ENCODE measurements around the gene VSTM5. TPM values are rescaled to one million over a fixed set of nuclear protein-coding genes. Genes with fewer than 3 reads are reported as not detected.

VSTM5 gene
- total RNA-seq, 3 donors from 2014 or later (not counting 1 experiment from before 2014, with no cell fraction given) = not detected

GRCh38 chr11:93845181-93846092 lies 5.0 kb downstream of the VSTM5 start:
- no peak overlapping the region for H3K4me3 Mint-ChIP-seq
- Histone ChIP-seq H3K9me3 (ENCODE audit: control insufficient read depth, insufficient read depth, low read length) (no peaks in the 10 kb centered on the region), H3K4me3 (ENCODE audit: low read length) (no peak overlapping the region), H3K27ac (ENCODE audit: low read length) (no peak overlapping the region), H3K27me3 (ENCODE audit: control insufficient read depth, insufficient read depth, low read length) (peaks cover 5% of the 10 kb centered on the region), H3K4me1 (ENCODE audit: control insufficient read depth, insufficient read depth, low read length) (no peaks in the 10 kb centered on the region), H3K36me3 (ENCODE audit: control insufficient read depth, insufficient read depth, low read length) (no peaks in the 10 kb centered on the region)
- DNase-seq = no peak
- H3K27ac Mint-ChIP-seq = no peak overlapping the region
- peaks cover 0 to 8% of the 10 kb centered on the region in 2 donors for H3K27me3 Mint-ChIP-seq (ENCODE audit: low read depth in 2 of 2)
- intact Hi-C loops (cut with micrococcal nuclease) = no loop called here
- 70% methylated on average over 8 of the region's 8 CpGs for WGBS (ENCODE audit: insufficient coverage)
- no peak for TF ChIP-seq CTCF (IDR thresholded peaks at IDR 0.05)
- H3K36me3 Mint-ChIP-seq = no peaks in the 10 kb centered on the region
- no peak for ATAC-seq
- H3K4me1 Mint-ChIP-seq = no peaks in the 10 kb centered on the region
- H3K9me3 Mint-ChIP-seq = no peaks in the 10 kb centered on the region

GRCh38 chr11:93844568-93844967 lies 5.8 kb downstream of the VSTM5 start:
- DNase-seq = no peak
- Mint-ChIP-seq H3K4me3 (no peak overlapping the region), H3K36me3 (no peaks in the 10 kb centered on the region), H3K4me1 (no peaks in the 10 kb centered on the region), H3K27ac (no peak overlapping the region), H3K27me3 (ENCODE audit: low read depth in 2 of 2) (peaks cover 0 to 8% of the 10 kb centered on the region in 2 donors), H3K9me3 (no peaks in the 10 kb centered on the region)
- no peak overlapping the region for H3K4me3 ChIP-seq (ENCODE audit: low read length)
- H3K36me3 ChIP-seq (ENCODE audit: control insufficient read depth, insufficient read depth, low read length) = no peaks in the 10 kb centered on the region
- no peak for ATAC-seq
- 72% methylated on average over 7 of the region's 7 CpGs for WGBS (ENCODE audit: insufficient coverage)
- TF ChIP-seq CTCF (IDR thresholded peaks at IDR 0.05) = no peak
- H3K9me3 ChIP-seq (ENCODE audit: control insufficient read depth, insufficient read depth, low read length) = no peaks in the 10 kb centered on the region
- no peak overlapping the region for H3K27ac ChIP-seq (ENCODE audit: low read length)
- intact Hi-C loops (cut with micrococcal nuclease) = no loop called here
- H3K27me3 ChIP-seq (ENCODE audit: control insufficient read depth, insufficient read depth, low read length) = peaks cover 2% of the 10 kb centered on the region
- no peaks in the 10 kb centered on the region for H3K4me1 ChIP-seq (ENCODE audit: control insufficient read depth, insufficient read depth, low read length)

GRCh38 chr11:93843906-93844305 lies 6.5 kb downstream of the VSTM5 start:
- Mint-ChIP-seq H3K27ac (no peak overlapping the region), H3K27me3 (ENCODE audit: low read depth in 2 of 2) (peaks cover 0 to 3% of the 10 kb centered on the region in 2 donors)

More at GRCh38 chr11:93843906-93844305, 6.5 kb downstream of the VSTM5 start:
- no peaks in the 10 kb centered on the region for H3K4me1 ChIP-seq (ENCODE audit: control insufficient read depth, insufficient read depth, low read length)
- 83% methylated on average over 5 of the region's 5 CpGs for WGBS (ENCODE audit: insufficient coverage)
- DNase-seq (no peak), ATAC-seq (no peak)
- Mint-ChIP-seq H3K4me1 (no peaks in the 10 kb centered on the region), H3K4me3 (no peak overlapping the region), H3K36me3 (no peaks in the 10 kb centered on the region), H3K9me3 (no peaks in the 10 kb centered on the region)
- H3K36me3 ChIP-seq (ENCODE audit: control insufficient read depth, insufficient read depth, low read length) = no peaks in the 10 kb centered on the region
- H3K9me3 ChIP-seq (ENCODE audit: control insufficient read depth, insufficient read depth, low read length) = no peaks in the 10 kb centered on the region
- no peaks in the 10 kb centered on the region for H3K27me3 ChIP-seq (ENCODE audit: control insufficient read depth, insufficient read depth, low read length)
- TF ChIP-seq CTCF (IDR thresholded peaks at IDR 0.05) = no peak
- no peak overlapping the region for H3K4me3 ChIP-seq (ENCODE audit: low read length)
- intact Hi-C loops (cut with micrococcal nuclease) = no loop called here
- no peak overlapping the region for H3K27ac ChIP-seq (ENCODE audit: low read length)
